Gastrocnemius medialis (tissue), 4 donors: Measurements from ENCODE around the gene GABRG3.

Experiments
- POLR2A ChIP-seq, 2 donors: fragments of 450-650 bp; IDR thresholded peaks; one replicate each; pipeline ENCODE4 v1.6.1; 2017; ENCODE audit warnings: antibody characterized with exemption in 2 of 2, mild to moderate bottlenecking in 2 of 2, moderate library complexity in 2 of 2
- TF ChIP-seq, protein P1 (sequence below), 5 experiments: fragments of 450-650 bp in 3 of 5; fragments of 200-600 bp in 2 of 5; sonication (generic) in 2 of 5; IDR thresholded peaks in 4 of 5; conservative IDR thresholded peaks in 1 of 5; 1 replicate in 4 of 5; 2 replicates in 1 of 5; pipeline ENCODE4 v1.5.1; 2016 to 2019; ENCODE audit warnings: antibody characterized with exemption in 5 of 5, mild to moderate bottlenecking in 3 of 5, moderate library complexity in 3 of 5

DNA sequence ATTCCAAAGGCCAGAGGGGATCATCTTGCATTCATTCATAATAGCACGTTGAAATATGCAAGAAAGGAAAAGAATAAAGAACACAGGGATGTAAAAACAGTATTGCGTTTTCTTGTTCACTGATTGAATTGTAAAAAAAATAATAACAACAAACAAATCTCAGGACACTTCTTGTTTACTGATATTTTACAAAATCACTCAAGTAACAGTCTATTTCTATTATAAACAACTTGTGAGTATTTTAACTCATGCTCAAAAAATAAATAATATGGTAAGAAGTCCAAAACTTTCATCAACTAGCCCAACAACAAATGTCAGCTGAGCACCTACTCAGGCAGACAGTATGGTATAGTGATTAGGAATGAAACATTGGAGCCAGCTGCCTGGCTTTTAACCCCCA is 2.2 kb upstream of the GABRG3 start:
- TF ChIP-seq, protein P1, sequence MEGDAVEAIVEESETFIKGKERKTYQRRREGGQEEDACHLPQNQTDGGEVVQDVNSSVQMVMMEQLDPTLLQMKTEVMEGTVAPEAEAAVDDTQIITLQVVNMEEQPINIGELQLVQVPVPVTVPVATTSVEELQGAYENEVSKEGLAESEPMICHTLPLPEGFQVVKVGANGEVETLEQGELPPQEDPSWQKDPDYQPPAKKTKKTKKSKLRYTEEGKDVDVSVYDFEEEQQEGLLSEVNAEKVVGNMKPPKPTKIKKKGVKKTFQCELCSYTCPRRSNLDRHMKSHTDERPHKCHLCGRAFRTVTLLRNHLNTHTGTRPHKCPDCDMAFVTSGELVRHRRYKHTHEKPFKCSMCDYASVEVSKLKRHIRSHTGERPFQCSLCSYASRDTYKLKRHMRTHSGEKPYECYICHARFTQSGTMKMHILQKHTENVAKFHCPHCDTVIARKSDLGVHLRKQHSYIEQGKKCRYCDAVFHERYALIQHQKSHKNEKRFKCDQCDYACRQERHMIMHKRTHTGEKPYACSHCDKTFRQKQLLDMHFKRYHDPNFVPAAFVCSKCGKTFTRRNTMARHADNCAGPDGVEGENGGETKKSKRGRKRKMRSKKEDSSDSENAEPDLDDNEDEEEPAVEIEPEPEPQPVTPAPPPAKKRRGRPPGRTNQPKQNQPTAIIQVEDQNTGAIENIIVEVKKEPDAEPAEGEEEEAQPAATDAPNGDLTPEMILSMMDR (IDR thresholded peaks at IDR 0.05 in 4 of 5, conservative IDR thresholded peaks at IDR 0.05 in 1 of 5): no peak
- TF ChIP-seq POLR2A (IDR thresholded peaks at IDR 0.05): no peak
